Tracheal epithelial cell (primary cell): Measurements from ENCODE around the gene LSM11. TPM values are rescaled to one million over a fixed set of nuclear protein-coding genes. Genes with fewer than 3 reads are reported as not detected.

Source experiments
- total RNA-seq: library from RNA; depleted of rRNA; stranded (reverse); fragments of >200 nt; gene quantifications from 2 replicates; pipeline ENCODE4 v1.2.1, GENCODE V29; 2014

LSM11 gene
- 3.6 and 4.1 TPM in 2 replicates for total RNA-seq

DNA sequence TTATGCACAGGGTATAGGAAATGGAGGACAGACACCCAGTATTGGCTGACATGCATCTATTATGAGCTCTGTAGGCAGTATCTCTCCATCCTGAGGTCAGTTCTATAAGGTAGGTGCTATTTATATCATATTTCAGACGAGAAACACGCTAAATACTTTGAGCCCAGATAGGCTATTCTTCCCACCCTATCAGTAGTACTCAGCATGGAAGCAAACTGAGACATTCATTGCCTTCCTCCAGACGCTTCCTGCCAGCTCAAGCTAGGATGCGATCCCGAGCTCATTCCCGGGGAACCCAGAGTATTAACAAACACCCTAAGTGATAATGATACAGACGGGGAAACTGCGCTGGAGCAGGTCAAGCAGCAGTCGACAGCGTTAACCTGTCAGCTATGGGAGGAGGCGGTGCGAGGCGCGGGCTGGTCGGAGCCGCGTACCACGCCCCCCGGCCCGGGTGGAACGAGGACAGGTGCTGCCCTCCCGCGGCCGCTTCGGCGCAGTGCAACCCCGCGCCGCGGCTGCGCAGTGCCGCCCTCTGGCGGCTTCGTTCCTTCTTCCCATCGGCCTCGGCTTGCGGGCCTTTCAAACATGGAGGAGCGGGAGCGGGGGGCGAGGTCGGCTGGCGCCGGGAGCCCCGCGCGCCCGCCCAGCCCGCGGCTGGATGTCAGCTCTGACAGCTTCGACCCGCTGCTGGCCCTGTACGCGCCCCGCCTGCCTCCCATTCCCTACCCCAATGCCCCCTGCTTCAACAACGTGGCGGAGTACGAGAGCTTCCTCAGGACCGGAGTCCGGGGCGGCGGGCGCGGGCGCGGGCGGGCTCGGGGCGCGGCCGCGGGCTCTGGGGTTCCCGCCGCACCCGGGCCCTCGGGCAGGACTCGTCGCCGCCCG is at the start of gene LSM11:
Gene LSM11, plus strand, starts transcription at position 550 of the 888 bp plus-strand sequence. Its CDS starts 39 bp downstream, at position 589.

DNA sequence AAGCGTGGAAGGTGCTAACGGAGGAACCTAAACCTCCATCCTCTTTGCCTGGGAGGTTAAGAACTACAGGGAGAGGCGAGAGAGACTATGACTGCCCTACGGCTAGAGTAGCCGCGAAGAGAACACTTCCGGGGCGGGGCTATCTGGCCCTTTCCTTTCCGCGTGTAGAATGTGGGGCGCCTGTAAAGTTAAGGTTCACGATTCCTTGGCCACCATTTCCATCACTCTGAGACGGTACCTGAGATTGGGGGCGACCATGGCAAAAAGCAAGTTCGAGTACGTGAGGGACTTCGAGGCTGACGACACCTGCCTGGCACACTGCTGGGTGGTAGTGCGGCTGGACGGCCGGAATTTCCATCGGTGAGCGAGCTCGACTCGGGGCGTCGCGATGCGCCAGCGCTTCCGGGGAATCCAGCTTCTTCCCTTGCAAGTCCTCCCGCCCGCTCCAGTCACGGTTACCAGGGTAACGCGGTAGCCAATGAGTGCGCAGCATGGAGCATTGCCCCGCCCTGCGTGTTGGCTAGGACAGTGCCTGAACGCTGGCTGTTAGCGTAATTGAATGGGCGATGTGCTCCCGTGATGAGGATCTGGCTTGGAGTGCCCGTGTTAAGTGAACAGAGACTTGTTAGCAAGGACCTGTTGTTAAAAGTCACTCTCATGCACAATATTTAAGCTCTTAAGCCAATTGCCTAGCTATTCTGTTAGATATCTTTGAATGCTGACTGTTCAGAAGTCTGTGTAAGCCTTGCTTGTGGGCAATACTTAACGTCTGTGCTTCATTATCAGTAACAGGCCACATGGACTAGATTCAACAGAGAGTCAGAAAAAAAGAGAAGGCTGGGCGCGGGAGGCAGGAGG is 12.0 kb upstream of the LSM11 start, which contains the start of gene THG1L:
Gene THG1L, plus strand, starts transcription at position 149 of the 858 bp plus-strand sequence. Its CDS starts 21 bp downstream, at position 170.

Other genes starting within 250 kb of the LSM11 start
- 1.1 and 12.5 TPM in 2 replicates for gene ADAM19, start 167.9 kb upstream of the LSM11 start, total RNA-seq
- gene SOX30, start 91.3 kb upstream of the LSM11 start, total RNA-seq = 0.24 TPM in 1 of 2 replicates, not detected in the other
- not detected in 2 replicates for gene C5orf52, start 72.2 kb upstream of the LSM11 start, total RNA-seq
- 14.7 and 34.7 TPM in 2 replicates for gene THG1L, start 12.3 kb upstream of the LSM11 start, total RNA-seq
- 168 and 201 TPM in 2 replicates for gene CLINT1, start 115.4 kb downstream of the LSM11 start, total RNA-seq